GM15510 (cell line): ENCODE data around the gene FAM9C.

Source experiments
- POLR2A ChIP-seq: IDR thresholded peaks from 3 replicates; pipeline ENCODE4 v1.6.1; 2011; ENCODE audit warnings: borderline replicate concordance; ENCODE audit not compliant: insufficient read length; ENCODE audit errors: extremely low read depth

Gene FAM9C

GRCh38 chrX:13024986-13025385 lies 19.4 kb downstream of the FAM9C start:
- TF ChIP-seq POLR2A: no peak

GRCh38 chrX:13023979-13024378 lies 20.4 kb downstream of the FAM9C start:
- TF ChIP-seq POLR2A: no peak

- TF ChIP-seq POLR2A: no peak
Measured at GRCh38 chrX:13023567-13023966, 20.9 kb downstream of the FAM9C start.

- TF ChIP-seq POLR2A: no peak
Measured at GRCh38 chrX:13022926-13023325, 21.5 kb downstream of the FAM9C start.

GRCh38 chrX:13015536-13016236 lies 28.7 kb downstream of the FAM9C start:
- no peak for TF ChIP-seq POLR2A

GRCh38 chrX:13014111-13015096 lies 30.0 kb downstream of the FAM9C start:
- no peak for TF ChIP-seq POLR2A

- no peak for TF ChIP-seq POLR2A
Measured at GRCh38 chrX:13013363-13014110, 30.9 kb downstream of the FAM9C start.

GRCh38 chrX:13010546-13010945 lies 33.9 kb downstream of the FAM9C start:
- TF ChIP-seq POLR2A: no peak

- no peak for TF ChIP-seq POLR2A
Measured at GRCh38 chrX:13009844-13010243, 34.6 kb downstream of the FAM9C start.

- TF ChIP-seq POLR2A: no peak
Measured at GRCh38 chrX:13009273-13009672, 35.1 kb downstream of the FAM9C start.

GRCh38 chrX:13008851-13009250 lies 35.6 kb downstream of the FAM9C start:
- no peak for TF ChIP-seq POLR2A

- TF ChIP-seq POLR2A: no peak
Measured at GRCh38 chrX:13008189-13008533, 36.3 kb downstream of the FAM9C start.

GRCh38 chrX:13007519-13008188 lies 36.8 kb downstream of the FAM9C start:
- no peak for TF ChIP-seq POLR2A

- no peak for TF ChIP-seq POLR2A
Measured at GRCh38 chrX:13005661-13006473, 38.6 kb downstream of the FAM9C start.
